Hepatocyte (in vitro differentiated cells): ENCODE data around the gene CBX6. TPM values are rescaled to one million over a fixed set of nuclear protein-coding genes. Genes with fewer than 3 reads are reported as not detected.

Experiments used
- DNase-seq: peaks from one replicate; pipeline ENCODE4 v3.0.0-alpha.2; 2016; ENCODE audit warnings: low spot score
- H2AFZ ChIP-seq: fragments of 200-600 bp; sonication (generic); 2 replicates; pipeline ENCODE4 v1.6.0; 2016; ENCODE audit warnings: antibody characterized with exemption, mild to moderate bottlenecking
- H3K27ac ChIP-seq: fragments of 200-600 bp; sonication (generic); 2 replicates; pipeline ENCODE4 v1.5.1; 2016; ENCODE audit warnings: mild to moderate bottlenecking
- H3K27me3 ChIP-seq: fragments of 200-600 bp; sonication (generic); 2 replicates; pipeline ENCODE4 v1.6.1; 2016
- H3K36me3 ChIP-seq: fragments of 200-600 bp; sonication (generic); replicated peaks from 2 replicates; pipeline ENCODE4 v1.5.1; 2016; ENCODE audit warnings: low read depth; ENCODE audit not compliant: insufficient read depth
- H3K4me1 ChIP-seq: fragments of 200-600 bp; sonication (generic); 2 replicates; pipeline ENCODE4 v1.5.1; 2016; ENCODE audit warnings: mild to moderate bottlenecking, moderate library complexity; ENCODE audit not compliant: insufficient read depth
- H3K4me2 ChIP-seq: fragments of 200-600 bp; sonication (generic); 2 replicates; pipeline ENCODE4 v1.6.0; 2016
- H3K4me3 ChIP-seq: fragments of 200-600 bp; sonication (generic); 2 replicates; pipeline ENCODE4 v1.5.1; 2016; ENCODE audit warnings: mild to moderate bottlenecking
- H3K79me2 ChIP-seq: fragments of 200-600 bp; sonication (generic); 2 replicates; pipeline ENCODE4 v1.6.0; 2017; ENCODE audit warnings: mild to moderate bottlenecking
- H3K9me2 ChIP-seq: fragments of 200-600 bp; sonication (generic); replicated peaks from 2 replicates; pipeline ENCODE4 v1.6.0; 2017; ENCODE audit warnings: mild to moderate bottlenecking; ENCODE audit not compliant: insufficient read depth
- H3K9me3 ChIP-seq: fragments of 200-600 bp; sonication (generic); 2 replicates; pipeline ENCODE4 v1.5.1; 2016; ENCODE audit warnings: low read depth, mild to moderate bottlenecking
- H4K20me1 ChIP-seq: fragments of 200-600 bp; sonication (generic); 2 replicates; pipeline ENCODE4 v1.6.0; 2016; ENCODE audit warnings: mild to moderate bottlenecking; ENCODE audit not compliant: insufficient read depth, poor library complexity, severe bottlenecking
- EZH2 ChIP-seq: fragments of 200-600 bp; sonication (generic); IDR thresholded peaks from 2 replicates; pipeline ENCODE4 v1.6.1; 2016; ENCODE audit warnings: antibody characterized with exemption, mild to moderate bottlenecking, borderline replicate concordance
- EZH2phosphoT487 ChIP-seq: fragments of 200-600 bp; sonication (generic); IDR thresholded peaks from one replicate; pipeline ENCODE4 v1.6.1; 2018; ENCODE audit warnings: antibody characterized with exemption, mild to moderate bottlenecking, low read depth, moderate library complexity; ENCODE audit not compliant: unreplicated experiment, severe bottlenecking
- WGBS: methylation state at CpG from one replicate; pipeline ENCODE4 v1.1.6; 2016; ENCODE audit warnings: low lambda C conversion rate; ENCODE audit errors: missing lambda C conversion rate; 5-methylcytosine and 5-hydroxymethylcytosine counted together
- polyA plus RNA-seq: library from polyadenylated mRNA; unstranded; fragments of >200 nt; fragmentation: Nextera tagmentation; extraction: Ambion mirVana; gene quantifications from 2 replicates; pipeline ENCODE4 v1.2.1, GENCODE V29; 2016
- total RNA-seq: library from RNA; depleted of rRNA; stranded (reverse); fragments of >200 nt; gene quantifications from 2 replicates; pipeline ENCODE4 v1.2.3, GENCODE V29; 2014
- TF ChIP-seq, protein P1 (sequence below): fragments of 200-600 bp; sonication (generic); IDR thresholded peaks from 2 replicates; pipeline ENCODE4 v1.5.1; 2016; ENCODE audit warnings: antibody characterized with exemption, mild to moderate bottlenecking; ENCODE audit not compliant: poor library complexity

CBX6 gene
- total and polyA plus RNA-seq, 2 experiments from 2014 or later = 42.9 to 45.4 TPM

DNA sequence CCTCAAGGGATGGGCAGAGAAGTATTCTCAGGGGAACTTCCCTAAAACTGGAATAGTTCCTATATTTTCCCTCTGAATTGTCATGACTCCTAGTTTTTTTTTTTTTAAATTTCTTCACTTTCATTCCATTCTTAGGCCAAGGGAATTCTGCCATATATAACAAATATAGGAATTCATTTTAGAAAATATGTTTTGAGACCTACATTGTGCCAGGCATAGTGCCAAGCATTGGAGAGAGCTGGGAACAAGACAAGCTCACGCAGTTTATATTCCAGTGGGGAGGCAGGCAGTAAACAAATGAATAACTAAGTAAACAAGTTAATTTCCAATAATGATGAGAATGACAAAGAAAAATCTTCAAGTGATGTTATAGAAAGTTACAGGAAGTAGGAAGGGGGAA is 25.6 kb downstream of the CBX6 start:
- H3K9me3 ChIP-seq = no peaks in the 10 kb centered on the region
- H2AFZ ChIP-seq = no peak overlapping the region
- no peak for DNase-seq
- peaks cover 4% of the 10 kb centered on the region for H3K79me2 ChIP-seq
- no peaks in the 10 kb centered on the region for H3K9me2 ChIP-seq
- peaks cover 17% of the 10 kb centered on the region for H3K27me3 ChIP-seq
- H3K27ac ChIP-seq = no peak overlapping the region
- H4K20me1 ChIP-seq = peaks cover 5% of the 10 kb centered on the region
- 90% methylated on average over 1 of the region's 1 CpG for WGBS
- H3K4me1 ChIP-seq = peaks cover 11% of the 10 kb centered on the region
- H3K4me2 ChIP-seq = no peak overlapping the region
- no peak overlapping the region for H3K4me3 ChIP-seq
- H3K36me3 ChIP-seq = no peaks in the 10 kb centered on the region
- TF ChIP-seq EZH2 (no peak), EZH2phosphoT487 (no peak)
- TF ChIP-seq, protein P1, sequence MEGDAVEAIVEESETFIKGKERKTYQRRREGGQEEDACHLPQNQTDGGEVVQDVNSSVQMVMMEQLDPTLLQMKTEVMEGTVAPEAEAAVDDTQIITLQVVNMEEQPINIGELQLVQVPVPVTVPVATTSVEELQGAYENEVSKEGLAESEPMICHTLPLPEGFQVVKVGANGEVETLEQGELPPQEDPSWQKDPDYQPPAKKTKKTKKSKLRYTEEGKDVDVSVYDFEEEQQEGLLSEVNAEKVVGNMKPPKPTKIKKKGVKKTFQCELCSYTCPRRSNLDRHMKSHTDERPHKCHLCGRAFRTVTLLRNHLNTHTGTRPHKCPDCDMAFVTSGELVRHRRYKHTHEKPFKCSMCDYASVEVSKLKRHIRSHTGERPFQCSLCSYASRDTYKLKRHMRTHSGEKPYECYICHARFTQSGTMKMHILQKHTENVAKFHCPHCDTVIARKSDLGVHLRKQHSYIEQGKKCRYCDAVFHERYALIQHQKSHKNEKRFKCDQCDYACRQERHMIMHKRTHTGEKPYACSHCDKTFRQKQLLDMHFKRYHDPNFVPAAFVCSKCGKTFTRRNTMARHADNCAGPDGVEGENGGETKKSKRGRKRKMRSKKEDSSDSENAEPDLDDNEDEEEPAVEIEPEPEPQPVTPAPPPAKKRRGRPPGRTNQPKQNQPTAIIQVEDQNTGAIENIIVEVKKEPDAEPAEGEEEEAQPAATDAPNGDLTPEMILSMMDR = no peak

DNA sequence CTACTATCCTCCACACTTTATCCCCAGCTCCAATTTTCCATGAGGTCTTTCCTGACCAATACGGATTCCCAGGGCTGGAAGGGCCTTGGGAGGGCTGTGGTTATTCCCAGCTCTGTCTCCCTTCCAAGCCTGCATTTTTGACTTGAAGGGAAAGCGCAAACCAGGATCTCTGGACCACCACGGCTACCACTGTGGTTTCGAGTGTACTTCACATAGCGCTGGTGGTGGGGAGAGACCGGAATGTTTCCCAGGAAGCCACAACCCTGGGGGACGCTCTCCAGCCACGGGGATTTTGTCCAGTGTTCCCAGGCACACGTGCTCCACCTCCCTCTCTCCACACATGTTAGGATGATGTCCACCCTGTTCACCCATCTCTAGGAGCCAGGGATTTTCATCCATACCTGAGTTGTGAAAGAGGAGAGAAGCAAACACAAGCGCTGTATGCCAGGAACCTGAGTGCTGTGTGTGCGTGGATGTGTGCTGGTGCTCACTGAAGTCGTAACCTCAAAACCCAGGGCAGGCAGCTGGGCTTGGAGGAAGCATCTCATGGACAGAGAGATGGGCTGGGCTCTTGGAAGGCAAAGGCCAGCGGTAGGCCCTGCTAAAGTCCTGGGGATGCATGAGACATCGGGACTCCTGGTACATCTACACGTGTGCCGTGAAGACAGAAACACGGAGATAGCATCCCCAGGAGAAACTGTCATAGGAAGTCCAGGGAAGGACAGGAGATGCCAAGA is 26.8 kb downstream of the CBX6 start:
- no peak overlapping the region for H3K4me2 ChIP-seq
- H2AFZ ChIP-seq = no peak overlapping the region
- peaks cover 11% of the 10 kb centered on the region for H3K4me1 ChIP-seq
- H3K9me3 ChIP-seq = no peaks in the 10 kb centered on the region
- H3K27me3 ChIP-seq = peaks cover 21% of the 10 kb centered on the region
- no peak for DNase-seq
- TF ChIP-seq, protein P1 = no peak
- TF ChIP-seq EZH2phosphoT487 = no peak
- TF ChIP-seq EZH2 = no peak
- no peaks in the 10 kb centered on the region for H3K36me3 ChIP-seq
- H3K79me2 ChIP-seq = peaks cover 4% of the 10 kb centered on the region
- no peak overlapping the region for H3K4me3 ChIP-seq
- peaks cover 5% of the 10 kb centered on the region for H4K20me1 ChIP-seq
- H3K9me2 ChIP-seq = no peaks in the 10 kb centered on the region
- 87% methylated on average over 16 of the region's 17 CpGs for WGBS
- H3K27ac ChIP-seq = no peak overlapping the region

DNA sequence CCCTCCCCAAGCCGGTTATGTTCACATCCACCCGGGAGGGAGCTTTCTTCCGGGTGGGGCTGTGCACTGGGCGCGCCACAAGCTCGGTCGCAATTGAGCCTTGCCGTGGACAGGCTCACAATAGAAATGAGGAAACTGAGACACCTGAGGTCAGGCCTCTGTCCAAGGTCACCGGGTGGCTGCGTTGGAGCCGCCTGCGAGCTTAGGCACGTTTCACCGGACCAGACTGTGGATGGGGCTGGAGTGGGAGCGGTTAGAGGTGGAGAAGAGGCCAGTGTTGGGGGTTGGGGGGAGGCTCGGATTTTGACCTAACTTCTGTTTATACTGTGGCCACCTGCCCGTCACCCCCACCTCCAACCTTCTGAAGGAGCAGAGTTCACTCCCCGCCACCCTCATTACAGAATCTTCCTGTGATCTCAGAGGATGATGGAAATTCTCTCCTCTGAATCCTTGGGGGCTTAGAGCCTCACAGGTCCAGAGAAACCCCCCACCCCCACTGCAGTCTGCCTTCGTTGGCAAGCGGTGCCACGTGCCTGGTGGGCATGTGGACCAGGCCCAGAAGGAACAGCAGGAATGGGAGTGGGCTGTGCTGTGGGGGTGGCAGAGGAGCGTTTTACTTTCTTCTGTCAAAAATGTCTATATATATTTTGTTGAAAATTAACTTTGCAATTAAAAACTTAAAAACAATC is 27.6 kb downstream of the CBX6 start:
- H4K20me1 ChIP-seq = peaks cover 5% of the 10 kb centered on the region
- no peaks in the 10 kb centered on the region for H3K9me3 ChIP-seq
- peaks cover 21% of the 10 kb centered on the region for H3K27me3 ChIP-seq
- no peak overlapping the region for H2AFZ ChIP-seq
- H3K36me3 ChIP-seq = no peaks in the 10 kb centered on the region
- peaks cover 4% of the 10 kb centered on the region for H3K79me2 ChIP-seq
- peak overlapping the region; percentile 33 for H3K27ac ChIP-seq
- DNase-seq = peak; percentile 46
- H3K4me3 ChIP-seq = peak overlapping the region; percentile 39
- H3K9me2 ChIP-seq = no peaks in the 10 kb centered on the region
- TF ChIP-seq EZH2 = no peak
- TF ChIP-seq, protein P1 = no peak
- no peak for TF ChIP-seq EZH2phosphoT487
- 34% methylated on average over 14 of the region's 22 CpGs for WGBS
- H3K4me2 ChIP-seq = peak overlapping the region; percentile 93
- peaks cover 11% of the 10 kb centered on the region for H3K4me1 ChIP-seq
